BLaER1 (cell line): ENCODE measurements around the gene RSPH4A.

Experiments used
- H3K27ac ChIP-seq: shearing (Covaris generic); formaldehyde crosslinking; 2 replicates; pipeline ENCODE4 v1.8.1; 2022
- H3K27me3 ChIP-seq: shearing (Covaris generic); formaldehyde crosslinking; 2 replicates; pipeline ENCODE4 v1.8.1; 2022
- H3K36me3 ChIP-seq: shearing (Covaris generic); formaldehyde crosslinking; 2 replicates; pipeline ENCODE4 v1.8.1; 2022
- H3K4me1 ChIP-seq: shearing (Covaris generic); formaldehyde crosslinking; 2 replicates; pipeline ENCODE4 v1.8.1; 2022
- H3K4me2 ChIP-seq: shearing (Covaris generic); formaldehyde crosslinking; 2 replicates; pipeline ENCODE4 v1.8.1; 2022
- H3K4me3 ChIP-seq: shearing (Covaris generic); formaldehyde crosslinking; 2 replicates; pipeline ENCODE4 v1.8.1; 2022
- H3K9ac ChIP-seq: shearing (Covaris generic); formaldehyde crosslinking; 2 replicates; pipeline ENCODE4 v1.8.1; 2022
- H3K9me3 ChIP-seq: shearing (Covaris generic); formaldehyde crosslinking; 2 replicates; pipeline ENCODE4 v1.8.1; 2022
- H4K20me1 ChIP-seq: shearing (Covaris generic); formaldehyde crosslinking; 2 replicates; pipeline ENCODE4 v1.8.1; 2022
- Cebpa-rat ChIP-seq: shearing (Covaris generic); IDR thresholded peaks from 2 replicates; pipeline ENCODE4 v1.8.1; 2022

Gene RSPH4A

DNA sequence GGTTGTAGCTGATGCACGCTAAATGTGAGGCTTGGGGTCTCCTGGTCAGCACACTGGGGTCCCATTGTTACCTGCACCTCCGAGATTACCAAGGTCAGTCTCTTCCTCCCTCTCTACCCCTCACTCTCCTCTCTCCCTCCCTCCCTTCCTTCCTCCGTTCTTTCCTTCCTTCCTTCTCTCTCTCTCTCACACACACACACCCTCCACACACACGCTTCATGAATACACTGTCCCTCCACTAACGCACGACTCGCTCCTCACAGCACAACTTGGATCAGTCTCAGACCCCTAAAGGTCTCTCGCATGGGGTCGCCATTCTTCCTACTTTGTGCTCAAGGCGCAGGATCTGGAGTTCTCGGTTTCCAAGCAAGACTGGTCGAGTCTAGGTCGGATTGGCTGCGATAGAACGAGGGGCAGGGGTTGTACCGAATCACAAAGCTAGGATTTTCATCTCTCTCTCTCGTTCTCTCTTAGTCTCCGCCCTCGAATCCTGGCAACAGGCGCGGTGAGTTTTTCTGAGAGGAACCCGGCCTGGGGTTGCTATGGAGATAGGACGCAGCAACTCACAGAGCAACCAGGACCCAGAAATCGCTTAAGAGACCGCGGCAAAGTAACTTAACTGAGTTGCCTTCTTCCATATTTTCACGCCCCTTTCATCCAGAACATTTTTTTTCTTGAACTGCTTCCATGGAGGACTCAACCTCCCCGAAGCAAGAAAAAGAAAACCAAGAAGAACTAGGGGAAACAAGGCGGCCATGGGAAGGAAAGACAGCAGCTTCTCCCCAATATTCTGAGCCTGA lies at the start of gene RSPH4A:
RSPH4A (plus strand) TSS at position 543 of the 800 bp plus-strand sequence; CDS start at position 688, 145 bp downstream.
- no peak within 1 kb of the TSS for H3K27ac ChIP-seq
- H3K4me1 ChIP-seq, result peaks cover 14% of the 10 kb centered on the region
- no peaks in the 10 kb centered on the region for H3K9me3 ChIP-seq
- H3K27me3 ChIP-seq, result peaks cover 10% of the 10 kb centered on the region
- no peak for TF ChIP-seq Cebpa-rat
- H4K20me1 ChIP-seq, result no peaks in the 10 kb centered on the region
- H3K4me2 ChIP-seq, result peak within 1 kb of the TSS; percentile 86
- H3K36me3 ChIP-seq, result no peaks in the 10 kb centered on the region
- peak within 1 kb of the TSS; percentile 63 for H3K4me3 ChIP-seq
- peak within 1 kb of the TSS; percentile 38; the same call in 1 of the 2 replicates for H3K9ac ChIP-seq

GRCh38 chr6:116568111-116568510 lies 48.2 kb upstream of the RSPH4A start:
- TF ChIP-seq Cebpa-rat, result no peak
- Histone ChIP-seq H3K27ac (no peak overlapping the region), H3K4me3 (no peak overlapping the region), H3K9me3 (no peaks in the 10 kb centered on the region), H4K20me1 (peaks cover 11% of the 10 kb centered on the region), H3K4me1 (peaks cover 29% of the 10 kb centered on the region), H3K36me3 (no peaks in the 10 kb centered on the region), H3K27me3 (peaks cover 11% of the 10 kb centered on the region; the same call in 1 of the 2 replicates), H3K4me2 (no peak overlapping the region), H3K9ac (no peak overlapping the region)

GRCh38 chr6:116568821-116569755 lies 47.2 kb upstream of the RSPH4A start:
- TF ChIP-seq Cebpa-rat, result no peak
- no peaks in the 10 kb centered on the region for H3K9me3 ChIP-seq
- peaks cover 19% of the 10 kb centered on the region for H4K20me1 ChIP-seq
- no peak overlapping the region for H3K27ac ChIP-seq
- H3K36me3 ChIP-seq, result peaks cover 4% of the 10 kb centered on the region; the same call in 1 of the 2 replicates
- H3K9ac ChIP-seq, result no peak overlapping the region
- H3K27me3 ChIP-seq, result peaks cover 11% of the 10 kb centered on the region; the same call in 1 of the 2 replicates
- H3K4me1 ChIP-seq, result peaks cover 39% of the 10 kb centered on the region
- H3K4me2 ChIP-seq, result peak overlapping the region; percentile 78; the same call in 1 of the 2 replicates
- no peak overlapping the region for H3K4me3 ChIP-seq

DNA sequence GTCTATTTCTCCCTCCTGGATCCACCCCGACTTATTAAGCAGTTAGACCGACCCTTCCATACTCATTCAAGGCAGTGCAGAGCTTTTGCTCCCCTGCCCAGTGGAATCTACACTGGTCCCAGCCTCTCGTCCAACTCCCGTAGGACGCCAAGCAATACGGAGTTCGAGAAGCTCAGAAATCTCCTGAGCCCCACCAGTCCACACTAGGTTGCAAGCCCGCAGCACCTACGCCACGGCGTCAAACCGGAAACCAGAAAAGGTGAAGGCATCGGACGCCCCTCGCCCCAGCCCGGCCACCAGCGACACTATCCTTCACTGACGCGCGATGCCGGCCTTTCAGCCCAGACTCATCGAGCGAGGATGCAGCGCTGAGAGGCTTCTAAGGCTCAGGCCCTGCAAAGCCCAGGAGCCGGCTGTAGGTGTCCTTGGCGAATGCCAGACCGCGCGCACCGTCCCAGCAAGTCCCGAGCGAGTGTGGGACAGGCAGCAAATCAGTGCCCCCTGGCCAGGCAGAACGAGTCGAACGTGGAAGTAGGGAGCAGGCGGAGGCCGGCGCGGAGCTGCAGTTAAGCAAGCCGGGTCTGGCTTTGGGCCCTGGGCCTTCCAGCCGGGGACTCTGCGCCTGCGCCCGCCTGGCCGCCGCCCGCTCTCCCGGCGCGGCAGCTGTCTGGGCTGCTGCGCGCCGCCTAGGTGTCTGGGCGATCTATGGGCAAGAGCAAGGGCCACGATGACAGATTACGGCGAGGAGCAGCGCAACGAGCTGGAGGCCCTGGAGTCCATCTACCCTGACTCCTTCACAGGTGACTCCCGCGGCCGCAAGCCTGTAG lies 45.2 kb upstream of the RSPH4A start, which contains the start of gene RWDD1:
RWDD1 (plus strand) TSS at position 649 of the 827 bp plus-strand sequence; CDS start at position 728, 79 bp downstream.
- no peaks in the 10 kb centered on the region for H3K27me3 ChIP-seq
- H3K4me3 ChIP-seq, result peak within 1 kb of the TSS; percentile 79
- H4K20me1 ChIP-seq, result peaks cover 24% of the 10 kb centered on the region
- H3K9ac ChIP-seq, result peak within 1 kb of the TSS; percentile 97
- H3K27ac ChIP-seq, result peak within 1 kb of the TSS; percentile 93
- peaks cover 21% of the 10 kb centered on the region for H3K36me3 ChIP-seq
- TF ChIP-seq Cebpa-rat, result no peak
- H3K4me2 ChIP-seq, result peak within 1 kb of the TSS; percentile 85
- H3K9me3 ChIP-seq, result no peaks in the 10 kb centered on the region
- H3K4me1 ChIP-seq, result peaks cover 42% of the 10 kb centered on the region

DNA sequence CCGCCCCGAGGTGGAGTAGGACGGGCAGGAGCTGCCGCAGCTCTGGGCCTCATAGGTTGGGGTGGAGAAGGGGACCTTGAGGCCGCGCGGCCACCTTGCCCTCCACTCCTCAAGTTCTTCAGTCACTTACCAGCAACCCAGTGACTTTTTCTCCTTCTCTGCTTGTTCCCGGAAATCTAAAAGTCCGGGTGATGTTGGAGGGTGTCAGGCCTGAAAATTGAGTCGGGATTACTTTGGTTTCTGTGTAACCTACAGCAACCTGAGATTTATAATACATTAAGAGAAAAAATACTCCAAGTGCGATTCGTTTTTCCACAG lies 44.6 kb upstream of the RSPH4A start:
- Histone ChIP-seq H3K9me3 (no peaks in the 10 kb centered on the region), H3K27me3 (no peaks in the 10 kb centered on the region), H3K4me3 (peak overlapping the region; percentile 79), H3K4me2 (peak overlapping the region; percentile 85), H3K9ac (peak overlapping the region; percentile 97), H3K36me3 (peaks cover 27% of the 10 kb centered on the region), H3K27ac (peak overlapping the region; percentile 93), H3K4me1 (peaks cover 42% of the 10 kb centered on the region), H4K20me1 (peaks cover 30% of the 10 kb centered on the region)
- no peak for TF ChIP-seq Cebpa-rat

- H4K20me1 ChIP-seq, result peaks cover 35% of the 10 kb centered on the region
- peak overlapping the region; percentile 93 for H3K27ac ChIP-seq
- no peak for TF ChIP-seq Cebpa-rat
These were observed 44.1 kb upstream of the RSPH4A start for GRCh38 chr6:116572162-116572561.

GRCh38 chr6:116575227-116575626 lies 41.1 kb upstream of the RSPH4A start:
- Histone ChIP-seq H3K4me1 (peaks cover 26% of the 10 kb centered on the region), H3K27ac (no peak overlapping the region), H3K27me3 (no peaks in the 10 kb centered on the region), H3K4me3 (no peak overlapping the region), H3K9ac (no peak overlapping the region), H3K4me2 (no peak overlapping the region), H4K20me1 (peaks cover 66% of the 10 kb centered on the region), H3K36me3 (peaks cover 49% of the 10 kb centered on the region), H3K9me3 (no peaks in the 10 kb centered on the region)
- no peak for TF ChIP-seq Cebpa-rat

More at GRCh38 chr6:116572162-116572561, 44.1 kb upstream of the RSPH4A start:
- peak overlapping the region; percentile 79 for H3K4me3 ChIP-seq
- peak overlapping the region; percentile 85 for H3K4me2 ChIP-seq
- H3K27me3 ChIP-seq, result no peaks in the 10 kb centered on the region
- peak overlapping the region; percentile 97 for H3K9ac ChIP-seq
- no peaks in the 10 kb centered on the region for H3K9me3 ChIP-seq
- peaks cover 32% of the 10 kb centered on the region for H3K36me3 ChIP-seq
- H3K4me1 ChIP-seq, result peaks cover 42% of the 10 kb centered on the region

- H3K36me3 ChIP-seq, result peaks cover 56% of the 10 kb centered on the region
These were observed 38.8 kb upstream of the RSPH4A start for GRCh38 chr6:116577486-116577885.

DNA sequence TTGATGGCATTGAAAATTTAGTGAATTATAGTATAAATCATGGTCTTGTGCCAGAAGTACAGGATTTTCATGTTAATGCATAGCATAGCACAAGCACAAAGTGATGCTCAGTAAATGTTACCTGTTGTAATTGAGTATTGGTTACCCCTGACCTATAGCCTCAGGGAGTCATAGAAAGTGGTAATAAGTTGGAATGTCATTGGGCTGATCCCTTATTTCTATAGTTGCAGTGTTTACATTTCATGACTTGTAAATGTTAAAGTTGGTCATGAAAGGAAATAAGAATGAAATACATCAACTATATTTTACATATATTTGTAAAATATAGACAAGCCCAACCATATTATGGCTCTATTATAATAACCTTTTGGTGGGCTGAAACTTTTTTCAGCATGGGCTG lies 37.9 kb upstream of the RSPH4A start:
- H3K4me3 ChIP-seq, result no peak overlapping the region
- H3K9me3 ChIP-seq, result no peaks in the 10 kb centered on the region
- H3K9ac ChIP-seq, result no peak overlapping the region
- H4K20me1 ChIP-seq, result peaks cover 57% of the 10 kb centered on the region
- no peak overlapping the region for H3K27ac ChIP-seq
- no peak for TF ChIP-seq Cebpa-rat
- H3K4me2 ChIP-seq, result no peak overlapping the region
- peaks cover 10% of the 10 kb centered on the region for H3K4me1 ChIP-seq
- no peaks in the 10 kb centered on the region for H3K27me3 ChIP-seq
- H3K36me3 ChIP-seq, result peaks cover 62% of the 10 kb centered on the region

More at GRCh38 chr6:116577486-116577885, 38.8 kb upstream of the RSPH4A start:
- peaks cover 65% of the 10 kb centered on the region for H4K20me1 ChIP-seq
- no peak overlapping the region for H3K9ac ChIP-seq
- H3K4me2 ChIP-seq, result no peak overlapping the region
- no peaks in the 10 kb centered on the region for H3K27me3 ChIP-seq
- no peaks in the 10 kb centered on the region for H3K9me3 ChIP-seq
- no peak overlapping the region for H3K4me3 ChIP-seq
- TF ChIP-seq Cebpa-rat, result no peak
- no peak overlapping the region for H3K27ac ChIP-seq
- H3K4me1 ChIP-seq, result peaks cover 19% of the 10 kb centered on the region
